ENCODE results near the gene CCP110. TPM values are rescaled to one million over a fixed set of nuclear protein-coding genes. Genes with fewer than 3 reads are reported as not detected.

The CCP110 gene
- total RNA-seq, 4 donors from 2014 or later, result 5.1 to 52.7 (median 24.5) TPM

DNA sequence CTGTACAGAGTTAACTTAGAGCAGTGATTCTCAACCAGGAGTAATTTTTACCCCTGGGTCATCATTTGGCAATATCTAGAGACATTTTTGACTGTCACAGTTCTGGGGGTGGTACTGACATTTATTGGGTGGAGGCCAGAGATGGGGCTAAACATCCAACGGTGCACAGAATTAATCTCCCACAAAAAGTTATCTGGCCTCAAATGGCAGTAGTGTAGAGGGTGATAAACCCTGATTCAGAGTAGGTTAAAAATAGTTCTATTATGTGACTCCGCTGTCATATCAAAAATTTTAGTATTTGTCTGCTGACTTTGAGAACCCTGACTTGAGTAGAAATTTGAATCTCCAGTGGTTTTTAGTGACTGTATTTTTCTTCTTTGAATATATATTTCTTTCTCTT is 50.9 kb downstream of the CCP110 start:
- no peaks in the 10 kb centered on the region for H3K36me3 ChIP-seq
- TF ChIP-seq POLR2A (IDR thresholded peaks at IDR 0.05), result no peak
- TF ChIP-seq, protein P1, sequence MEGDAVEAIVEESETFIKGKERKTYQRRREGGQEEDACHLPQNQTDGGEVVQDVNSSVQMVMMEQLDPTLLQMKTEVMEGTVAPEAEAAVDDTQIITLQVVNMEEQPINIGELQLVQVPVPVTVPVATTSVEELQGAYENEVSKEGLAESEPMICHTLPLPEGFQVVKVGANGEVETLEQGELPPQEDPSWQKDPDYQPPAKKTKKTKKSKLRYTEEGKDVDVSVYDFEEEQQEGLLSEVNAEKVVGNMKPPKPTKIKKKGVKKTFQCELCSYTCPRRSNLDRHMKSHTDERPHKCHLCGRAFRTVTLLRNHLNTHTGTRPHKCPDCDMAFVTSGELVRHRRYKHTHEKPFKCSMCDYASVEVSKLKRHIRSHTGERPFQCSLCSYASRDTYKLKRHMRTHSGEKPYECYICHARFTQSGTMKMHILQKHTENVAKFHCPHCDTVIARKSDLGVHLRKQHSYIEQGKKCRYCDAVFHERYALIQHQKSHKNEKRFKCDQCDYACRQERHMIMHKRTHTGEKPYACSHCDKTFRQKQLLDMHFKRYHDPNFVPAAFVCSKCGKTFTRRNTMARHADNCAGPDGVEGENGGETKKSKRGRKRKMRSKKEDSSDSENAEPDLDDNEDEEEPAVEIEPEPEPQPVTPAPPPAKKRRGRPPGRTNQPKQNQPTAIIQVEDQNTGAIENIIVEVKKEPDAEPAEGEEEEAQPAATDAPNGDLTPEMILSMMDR (IDR thresholded peaks at IDR 0.05), result no peak
- intact Hi-C loops (cut with DNase I; ENCODE audit: low total_unique reads), result no loop called here

DNA sequence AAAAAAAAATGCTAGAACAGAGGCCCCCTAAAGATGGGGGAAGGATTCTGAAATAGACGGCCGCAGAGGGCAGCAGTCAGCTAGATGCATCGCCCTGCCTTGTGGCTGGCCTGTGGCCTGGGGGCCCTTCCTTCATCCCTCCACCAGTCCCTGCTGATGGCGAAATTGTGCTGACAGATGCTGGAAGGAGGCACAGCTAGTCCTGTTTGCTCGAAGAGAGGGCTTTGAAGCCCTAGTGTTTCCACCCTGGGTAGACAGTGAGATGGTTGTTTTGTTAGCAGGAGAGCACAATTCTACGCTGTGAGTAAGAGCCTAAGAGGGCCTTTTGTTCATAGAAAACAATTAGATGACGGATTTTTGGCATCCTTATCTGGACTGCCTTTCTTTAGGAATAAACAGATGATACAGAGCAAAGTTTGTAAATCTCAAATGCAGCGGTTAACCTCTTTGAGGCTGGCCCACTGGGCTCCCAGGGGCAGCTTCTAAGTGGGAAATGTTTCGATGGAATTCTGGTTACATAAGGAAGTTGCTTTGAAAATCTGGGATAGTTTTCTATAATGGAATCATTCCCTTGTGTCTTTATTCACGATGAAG is 54.7 kb downstream of the CCP110 start:
- no peak for DNase-seq
- no peak overlapping the region for H3K4me3 ChIP-seq
- H3K27ac ChIP-seq, result no peak overlapping the region
- H3K9me3 ChIP-seq, result peaks cover 0 to 3% of the 10 kb centered on the region in 2 donors
- no peaks in the 10 kb centered on the region for H3K36me3 ChIP-seq
- intact Hi-C loops (cut with DNase I; ENCODE audit: low total_unique reads), result no loop called here
- H3K27me3 ChIP-seq, result no peaks in the 10 kb centered on the region
- no peaks in the 10 kb centered on the region for H3K4me1 ChIP-seq
- TF ChIP-seq, protein P1 (IDR thresholded peaks at IDR 0.05), result no peak
- no peak for TF ChIP-seq POLR2A (IDR thresholded peaks at IDR 0.05)

More for the DNA sequence above, 50.9 kb downstream of the CCP110 start:
- Histone ChIP-seq H3K4me3 (no peak overlapping the region), H3K27me3 (no peaks in the 10 kb centered on the region), H3K9me3 (no peaks in the 10 kb centered on the region), H3K27ac (no peak overlapping the region), H3K4me1 (no peaks in the 10 kb centered on the region)
- no peak for DNase-seq

DNA sequence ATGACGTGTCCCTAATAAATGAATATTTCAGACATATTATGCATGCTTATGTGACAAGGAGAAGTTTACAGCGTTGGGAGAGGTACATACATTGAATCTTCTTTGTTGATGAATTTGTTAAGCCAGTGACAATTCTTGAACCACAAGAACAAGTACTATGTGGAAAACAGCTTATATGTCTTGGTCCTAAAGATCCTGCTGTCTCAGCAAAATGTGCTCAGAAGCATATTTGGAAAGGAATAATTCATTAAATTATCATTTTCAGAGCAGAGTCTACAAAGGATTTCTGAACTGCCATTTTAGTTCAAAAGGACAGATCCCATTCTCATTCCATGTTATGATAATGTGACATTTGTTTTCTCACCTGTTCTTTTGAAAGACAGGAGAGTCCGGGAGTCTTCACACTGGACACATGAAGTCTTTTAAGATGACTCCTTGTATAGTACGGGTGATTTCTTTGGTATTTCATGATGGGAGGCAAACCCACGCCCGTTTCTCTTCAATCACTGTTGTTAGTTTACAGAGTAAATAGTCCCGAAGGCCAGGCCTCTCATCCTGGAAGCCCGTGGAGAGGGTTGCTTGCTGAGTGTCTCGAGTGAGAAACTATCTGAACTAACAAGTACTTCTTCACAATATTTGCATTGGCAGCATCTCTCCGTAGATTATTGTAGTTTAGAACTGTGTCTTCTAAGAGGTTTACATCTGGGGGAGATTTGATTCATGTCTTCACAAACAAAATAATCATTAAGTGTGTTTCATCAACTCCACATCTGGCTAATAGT is 58.5 kb downstream of the CCP110 start:
- DNase-seq, result no peak
- peaks cover 0 to 3% of the 10 kb centered on the region in 2 donors for H3K9me3 ChIP-seq
- H3K36me3 ChIP-seq, result no peaks in the 10 kb centered on the region
- no peak for TF ChIP-seq POLR2A (IDR thresholded peaks at IDR 0.05)
- TF ChIP-seq, protein P1 (IDR thresholded peaks at IDR 0.05), result no peak
- no peaks in the 10 kb centered on the region for H3K4me1 ChIP-seq
- no peak overlapping the region for H3K4me3 ChIP-seq
- H3K27ac ChIP-seq, result no peak overlapping the region
- H3K27me3 ChIP-seq, result no peaks in the 10 kb centered on the region
- intact Hi-C loops (cut with DNase I; ENCODE audit: low total_unique reads), result no loop called here

DNA sequence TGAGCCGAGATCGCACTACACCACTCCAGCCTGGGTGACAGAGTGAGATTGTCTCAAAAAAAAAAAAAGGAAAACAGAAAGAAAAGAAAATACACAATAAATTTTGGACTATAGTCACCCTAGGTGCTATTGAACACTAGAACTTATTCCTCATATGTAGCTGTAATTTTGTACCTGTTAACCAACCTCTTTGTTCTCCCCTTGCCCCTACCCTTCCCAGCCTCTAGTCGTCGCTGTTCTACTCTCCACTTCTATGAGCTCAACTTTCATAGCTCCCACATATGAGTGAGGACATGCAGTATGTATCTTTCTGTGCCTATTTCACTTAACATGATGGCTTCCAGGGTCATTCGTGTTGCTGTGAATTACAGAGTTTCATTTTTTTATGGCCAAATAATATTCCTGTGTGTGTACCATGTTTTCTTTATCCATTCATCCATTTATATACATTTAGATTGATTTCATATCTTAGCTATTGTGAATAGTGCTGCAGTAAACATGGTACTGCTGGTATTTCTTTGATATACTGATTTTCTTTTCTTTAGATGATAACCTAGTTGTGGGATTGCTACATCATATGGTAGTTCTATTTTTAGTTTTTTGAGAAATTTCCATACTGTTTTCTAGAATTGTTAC is 60.0 kb downstream of the CCP110 start:
- H3K36me3 ChIP-seq, result no peaks in the 10 kb centered on the region
- no peaks in the 10 kb centered on the region for H3K4me1 ChIP-seq
- no peak for DNase-seq
- peaks cover 0 to 3% of the 10 kb centered on the region in 2 donors for H3K9me3 ChIP-seq
- TF ChIP-seq POLR2A (IDR thresholded peaks at IDR 0.05), result no peak
- TF ChIP-seq, protein P1 (IDR thresholded peaks at IDR 0.05), result peak; percentile 50 to 69 (median 62)
- intact Hi-C loops (cut with DNase I; ENCODE audit: low total_unique reads), result no loop called here
- H3K27me3 ChIP-seq, result no peaks in the 10 kb centered on the region
- H3K4me3 ChIP-seq, result no peak overlapping the region
- H3K27ac ChIP-seq, result no peak overlapping the region

DNA sequence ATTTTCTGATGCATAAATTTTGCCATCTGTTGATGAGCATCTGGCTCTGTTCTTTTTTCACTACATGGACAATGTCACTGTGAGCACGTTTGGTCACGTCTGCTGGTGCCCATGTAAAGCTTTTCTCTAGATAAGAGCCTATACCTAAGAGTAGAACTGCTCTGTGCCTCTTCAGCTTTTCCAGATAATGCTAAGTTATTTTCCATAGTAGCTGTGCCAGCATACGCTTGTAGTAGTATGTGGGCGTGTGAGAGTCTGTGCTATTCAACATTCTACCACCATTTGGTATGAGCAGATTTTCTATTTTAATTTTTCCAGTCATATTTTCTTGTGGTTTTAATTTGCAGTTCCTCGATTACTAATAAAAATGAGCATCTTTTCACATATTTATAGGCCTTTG is 64.9 kb downstream of the CCP110 start:
- DNase-seq, result no peak
- peak overlapping the region in 1 of 2 donors; percentile 65 for H3K27ac ChIP-seq
- H3K27me3 ChIP-seq, result no peaks in the 10 kb centered on the region
- H3K36me3 ChIP-seq, result no peaks in the 10 kb centered on the region
- intact Hi-C loops (cut with DNase I; ENCODE audit: low total_unique reads), result no loop called here
- H3K9me3 ChIP-seq, result no peaks in the 10 kb centered on the region
- no peak overlapping the region for H3K4me3 ChIP-seq
- TF ChIP-seq POLR2A (IDR thresholded peaks at IDR 0.05), result no peak
- TF ChIP-seq, protein P1 (IDR thresholded peaks at IDR 0.05), result no peak
- no peaks in the 10 kb centered on the region for H3K4me1 ChIP-seq
